Activated CD4-positive, alpha-beta T cell treated with anti-CD3 and anti-CD28 coated beads for 4 hours (primary cell): ENCODE results near the gene AQP12B.

Source experiments
- DNase-seq, 2 donors: peaks; one replicate each; pipeline ENCODE4 v3.0.0-alpha.2; 2020

The AQP12B gene

GRCh38 chr2:240631548-240632305 is 51.0 kb downstream of the AQP12B start:
- DNase-seq, result no peak

GRCh38 chr2:240630771-240631547 is 51.7 kb downstream of the AQP12B start:
- no peak for DNase-seq

- DNase-seq, result no peak
Measured at GRCh38 chr2:240629968-240630770, 52.5 kb downstream of the AQP12B start.

GRCh38 chr2:240629619-240629967 is 53.1 kb downstream of the AQP12B start:
- no peak for DNase-seq

GRCh38 chr2:240628808-240629618 is 53.7 kb downstream of the AQP12B start:
- DNase-seq, result no peak

GRCh38 chr2:240628507-240628807 is 54.2 kb downstream of the AQP12B start:
- DNase-seq, result no peak

- no peak for DNase-seq
Measured at GRCh38 chr2:240627736-240628506, 54.8 kb downstream of the AQP12B start.

- DNase-seq, result no peak
Measured at GRCh38 chr2:240626531-240627300, 56.0 kb downstream of the AQP12B start.
